Endothelial cell of umbilical vein (primary cell): ENCODE results near the gene SLC1A7. TPM values are rescaled to one million over a fixed set of nuclear protein-coding genes. Genes with fewer than 3 reads are reported as not detected.

ENCODE experiments used
- BruUV-seq: library from RNA; stranded (reverse); fragments of 400-500 nt; replicated peaks from 2 replicates; lab custom pipeline; 2021; lab: Mats Ljungman, UMichigan
- CTCF ChIA-PET: fragments of 300-600, 350-600 bp; sonication (Branson Sonifier 250); formaldehyde crosslinking; loops from one replicate; lab custom pipeline; 2021; ENCODE audit warnings: antibody characterized with exemption, inconsistent platforms; lab: Charles Lee
- POLR2A ChIA-PET: fragments of 300-600, 350-600 bp; sonication (Branson Sonifier 250); formaldehyde crosslinking; loops from one replicate; lab custom pipeline; 2021; ENCODE audit warnings: antibody characterized with exemption, inconsistent platforms; lab: Charles Lee
- DNase-seq: peaks from one replicate; pipeline ENCODE4 v3.0.0-alpha.2; 2011; ENCODE audit warnings: low read depth, low spot score
- FAIRE-seq: peaks from 2 replicates; lab custom pipeline; 2011; peaks lifted over from hg19 to GRCh38; lab: Jason Lieb, UNC
- H2AFZ ChIP-seq: 2 replicates; pipeline ENCODE4 v1.6.0; 2012; ENCODE audit warnings: low read depth, low read length, control low read depth, inconsistent platforms
- H3K27ac ChIP-seq: 2 replicates; pipeline ENCODE4 v1.5.1; 2011; ENCODE audit warnings: low read depth, mild to moderate bottlenecking, control low read depth, low read length, moderate library complexity; ENCODE audit not compliant: insufficient read depth
- H3K27me3 ChIP-seq, 2 experiments: 2 replicates each; pipeline versions ENCODE4 v1.6.0 to v1.6.1; 2011; ENCODE audit warnings: low read length in 2 of 2, mixed read lengths in 1 of 2; ENCODE audit not compliant: control insufficient read depth in 2 of 2, insufficient read depth in 2 of 2
- H3K36me3 ChIP-seq, 2 experiments: 2 replicates in 1 of 2; 3 replicates in 1 of 2; pipeline ENCODE4 v1.5.1; 2011; ENCODE audit warnings: low read length in 2 of 2, mild to moderate bottlenecking in 1 of 2, moderate library complexity in 1 of 2; ENCODE audit not compliant: control insufficient read depth in 2 of 2, insufficient read depth in 2 of 2; ENCODE audit errors: extremely low read depth in 1 of 2
- H3K4me1 ChIP-seq: 3 replicates; pipeline ENCODE4 v1.5.1; 2011; ENCODE audit warnings: mild to moderate bottlenecking, low read length; ENCODE audit not compliant: control insufficient read depth, insufficient read depth; ENCODE audit errors: extremely low read depth
- H3K4me2 ChIP-seq: 2 replicates; pipeline ENCODE4 v1.6.1; 2011; ENCODE audit warnings: low read length, control low read depth, mixed read lengths; ENCODE audit not compliant: insufficient read depth
- H3K4me3 ChIP-seq, 3 experiments: fragments of 200-600 bp in 1 of 3; sonication (generic), shearing (Covaris generic) in 1 of 3; replicated peaks in 1 of 3; 2 replicates each; pipeline ENCODE4 v1.5.1; 2011 to 2016; ENCODE audit warnings: control low read depth in 3 of 3, low read length in 3 of 3, mild to moderate bottlenecking in 2 of 3, inconsistent platforms in 1 of 3, low read depth in 1 of 3, moderate library complexity in 1 of 3; ENCODE audit not compliant: insufficient read depth in 1 of 3
- H3K79me2 ChIP-seq: 2 replicates; pipeline ENCODE4 v1.6.0; 2012; ENCODE audit warnings: low read length, inconsistent platforms; ENCODE audit not compliant: control insufficient read depth, insufficient read depth
- H3K9ac ChIP-seq: replicated peaks from 2 replicates; pipeline ENCODE3; 2011; ENCODE audit warnings: low read length, control low read depth; ENCODE audit not compliant: insufficient read depth; ENCODE audit errors: extremely low read depth
- H3K9me1 ChIP-seq: replicated peaks from 3 replicates; pipeline ENCODE4 v1.6.0; 2011; ENCODE audit warnings: mild to moderate bottlenecking, low read length; ENCODE audit not compliant: control insufficient read depth, insufficient read depth; ENCODE audit errors: extremely low read depth
- H3K9me3 ChIP-seq: replicated peaks from 2 replicates; pipeline ENCODE4 v1.5.1; 2012; ENCODE audit warnings: low read length, inconsistent platforms; ENCODE audit not compliant: control insufficient read depth, insufficient read depth
- H4K20me1 ChIP-seq: replicated peaks from 2 replicates; pipeline ENCODE3; 2011; ENCODE audit warnings: mild to moderate bottlenecking, low read length; ENCODE audit not compliant: control insufficient read depth, insufficient read depth; ENCODE audit errors: extremely low read depth
- EZH2 ChIP-seq: IDR thresholded peaks from 2 replicates; pipeline ENCODE4 v1.6.1; 2012; ENCODE audit warnings: borderline replicate concordance, low read depth, mild to moderate bottlenecking, moderate library complexity, low read length, inconsistent platforms; ENCODE audit not compliant: severe bottlenecking
- GATA2 ChIP-seq: IDR thresholded peaks from 2 replicates; pipeline ENCODE4 v1.7.0; 2011; ENCODE audit warnings: low read depth, mild to moderate bottlenecking, moderate library complexity, mixed read lengths, low read length; ENCODE audit not compliant: insufficient read length, insufficient read depth
- JUN ChIP-seq: IDR thresholded peaks from 2 replicates; pipeline ENCODE4 v1.6.1; 2011; ENCODE audit warnings: borderline replicate concordance, low read depth; ENCODE audit not compliant: insufficient read length, insufficient read depth
- POLR2A ChIP-seq: IDR thresholded peaks from 2 replicates; pipeline ENCODE4 v1.6.1; 2012; ENCODE audit warnings: low read depth, mild to moderate bottlenecking, control low read depth, low read length
- POLR2AphosphoS5 ChIP-seq: IDR thresholded peaks from 2 replicates; pipeline ENCODE4 v1.6.1; 2012; ENCODE audit warnings: low read depth, mild to moderate bottlenecking, control low read depth, low read length, moderate library complexity; ENCODE audit not compliant: insufficient read depth
- dilution Hi-C: fragments of 300-500 bp; cut with MboI; formaldehyde crosslinking; loops from one replicate; pipeline ENCODE4 v1.15.0; 2019; ENCODE audit warnings: low sequenced_read_pairs; ENCODE audit not compliant: extremely low pct_ligation_motif_present
- intact Hi-C: fragments of 100-400 bp; cut with micrococcal nuclease; formaldehyde crosslinking; loops from one replicate; pipeline ENCODE4 v1.10.0; 2022
- polyA plus RNA-seq, 4 experiments: library from polyadenylated mRNA; depleted of rRNA in 3 of 4; stranded (reverse) in 3 of 4; unstranded in 1 of 4; fragments of >200 nt; gene quantifications; 2 replicates each; pipeline versions ENCODE4 v1.2.1 to v1.2.3, GENCODE V29; 2011 to 2012; ENCODE audit warnings: missing spikeins in 1 of 4
- total RNA-seq: library from RNA; stranded (reverse); gene quantifications from 2 replicates; pipeline ENCODE4 v1.2.3, GENCODE V29; 2021
- TF ChIP-seq, protein P1 (sequence below): IDR thresholded peaks from 2 replicates; pipeline ENCODE4 v1.6.1; 2011; ENCODE audit not compliant: insufficient read depth, insufficient read length

Gene SLC1A7
- total and polyA plus RNA-seq, 2 donors (not counting 3 experiments of a cell fraction or from before 2014, with no cell fraction given): not detected

DNA sequence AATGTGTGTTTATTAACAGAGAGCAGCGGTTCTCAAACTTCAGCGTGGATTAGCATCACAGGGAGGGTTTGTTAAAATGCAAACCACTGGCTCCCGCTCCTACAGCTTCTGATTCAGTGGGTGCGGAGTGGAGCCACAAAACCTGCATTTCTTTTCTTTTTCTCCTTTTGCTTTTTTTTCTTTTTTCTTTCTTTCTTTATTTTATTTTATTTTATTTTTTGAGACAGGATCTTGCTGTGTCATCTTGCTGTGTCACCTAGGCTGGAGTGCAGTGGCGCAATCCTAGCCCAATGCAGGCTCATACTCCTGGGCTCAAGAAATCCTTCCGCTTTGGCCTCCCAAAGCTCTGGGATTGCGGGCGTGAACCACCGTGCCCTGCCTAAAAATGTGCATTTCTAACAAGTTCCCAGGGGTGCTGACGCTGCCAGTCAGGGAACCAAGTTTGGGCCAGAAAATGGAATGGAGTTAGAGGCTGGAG lies 20.9 kb upstream of the SLC1A7 start:
- H3K4me3 ChIP-seq: no peak overlapping the region
- DNase-seq (no peak), FAIRE-seq (no peak)
- intact Hi-C loops (no loop called here), dilution Hi-C loops (no loop called here)
- POLR2A ChIA-PET: no interaction called here
- BruUV-seq: no TSS peak
- H2AFZ ChIP-seq: no peak overlapping the region
- no peaks in the 10 kb centered on the region for H3K9me3 ChIP-seq
- H3K79me2 ChIP-seq: no peaks in the 10 kb centered on the region
- H3K4me2 ChIP-seq: no peak overlapping the region
- H3K9ac ChIP-seq: no peak overlapping the region
- peaks cover 14% of the 10 kb centered on the region in 2 experiments for H3K27me3 ChIP-seq
- TF ChIP-seq EZH2 (no peak), GATA2 (no peak), POLR2A (no peak)
- TF ChIP-seq, protein P1, sequence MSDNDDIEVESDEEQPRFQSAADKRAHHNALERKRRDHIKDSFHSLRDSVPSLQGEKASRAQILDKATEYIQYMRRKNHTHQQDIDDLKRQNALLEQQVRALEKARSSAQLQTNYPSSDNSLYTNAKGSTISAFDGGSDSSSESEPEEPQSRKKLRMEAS: no peak
- no peaks in the 10 kb centered on the region for H3K4me1 ChIP-seq
- CTCF ChIA-PET: interaction anchor here (0.6 to 1.6 kb wide), 2 partner anchors 19 to 97 kb away, joined by 6 to 8 read pairs; no protein-coding TSS in a partner anchor
- H3K27ac ChIP-seq: no peak overlapping the region
- H3K9me1 ChIP-seq: no peaks in the 10 kb centered on the region
- no peaks in the 10 kb centered on the region for H4K20me1 ChIP-seq
- no peaks in the 10 kb centered on the region for H3K36me3 ChIP-seq

DNA sequence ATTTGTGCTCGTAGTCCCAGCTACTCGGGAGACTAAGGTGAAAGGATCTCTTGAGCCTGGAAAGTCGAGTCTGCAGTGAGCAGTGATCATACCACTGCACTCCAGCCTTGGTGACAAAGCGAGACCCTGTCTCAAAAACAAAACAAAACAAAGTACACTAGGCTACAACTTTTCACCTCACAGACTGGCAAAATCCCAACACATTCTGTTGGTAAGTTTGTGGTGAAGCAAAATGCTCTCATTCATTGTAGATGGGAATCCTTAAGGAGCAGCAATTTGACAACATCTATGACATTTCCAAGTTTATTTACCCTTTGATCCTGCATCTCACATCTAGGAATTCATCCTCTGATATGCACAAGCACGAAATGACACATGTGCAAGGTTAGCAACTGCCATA lies 20.2 kb upstream of the SLC1A7 start:
- Histone ChIP-seq H3K36me3 (no peaks in the 10 kb centered on the region), H3K9me1 (no peaks in the 10 kb centered on the region), H3K9me3 (no peaks in the 10 kb centered on the region), H3K27ac (no peak overlapping the region), H3K4me2 (no peak overlapping the region), H3K4me1 (no peaks in the 10 kb centered on the region), H2AFZ (no peak overlapping the region), H3K4me3 (no peak overlapping the region), H3K27me3 (peaks cover 14% of the 10 kb centered on the region in 2 experiments), H3K79me2 (no peaks in the 10 kb centered on the region), H3K9ac (no peak overlapping the region), H4K20me1 (no peaks in the 10 kb centered on the region)
- CTCF ChIA-PET: no interaction called here
- intact Hi-C loops (no loop called here), dilution Hi-C loops (no loop called here)
- POLR2A ChIA-PET: no interaction called here
- no TSS peak for BruUV-seq
- DNase-seq (no peak), FAIRE-seq (no peak)
- TF ChIP-seq POLR2A (no peak), EZH2 (no peak), POLR2AphosphoS5 (no peak), JUN (no peak)
- TF ChIP-seq, protein P1: no peak
